A673 (cell line): ENCODE measurements around the gene CAVIN1. TPM values are rescaled to one million over a fixed set of nuclear protein-coding genes. Genes with fewer than 3 reads are reported as not detected.

Source experiments
- BruUV-seq: library from RNA; stranded (reverse); fragments of 400-500 nt; replicated peaks from 2 replicates; lab custom pipeline; 2021; lab: Mats Ljungman, UMichigan
- CTCF ChIA-PET: fragments of 300-600 bp; sonication (Branson Sonifier 250); formaldehyde crosslinking; loops from one replicate; lab custom pipeline; 2022; ENCODE audit warnings: antibody characterized with exemption; lab: Charles Lee
- POLR2A ChIA-PET: fragments of 300-600 bp; sonication (Branson Sonifier 250); formaldehyde crosslinking; loops from one replicate; lab custom pipeline; 2022; ENCODE audit warnings: antibody characterized with exemption; ENCODE audit not compliant: low non-redundant PET; lab: Charles Lee
- DNase-seq: peaks from one replicate; pipeline ENCODE4 v3.0.0-alpha.2; 2015; ENCODE audit warnings: low spot score
- H3K27ac ChIP-seq: fragments of 200-600 bp; sonication (generic); 2 replicates; pipeline ENCODE4 v1.5.1; 2016; ENCODE audit warnings: mixed run types, low read depth, mild to moderate bottlenecking, mixed read lengths, antibody characterized with exemption, low read length; ENCODE audit not compliant: poor library complexity, severe bottlenecking
- H3K27me3 ChIP-seq: fragments of 200-600 bp; sonication (generic); replicated peaks from 2 replicates; pipeline ENCODE4 v1.6.1; 2017; ENCODE audit warnings: mixed run types, low read depth, mild to moderate bottlenecking, mixed read lengths, antibody characterized with exemption, low read length; ENCODE audit not compliant: insufficient read depth, poor library complexity
- H3K36me3 ChIP-seq: fragments of 200-600 bp; sonication (generic); 2 replicates; pipeline ENCODE4 v1.6.1; 2016; ENCODE audit warnings: mixed run types, mild to moderate bottlenecking, mixed read lengths, antibody characterized with exemption, low read length; ENCODE audit not compliant: insufficient read depth, poor library complexity, severe bottlenecking
- H3K4me1 ChIP-seq: fragments of 200-600 bp; sonication (generic); 2 replicates; pipeline ENCODE4 v1.6.1; 2017; ENCODE audit warnings: mixed run types, mild to moderate bottlenecking, mixed read lengths, antibody characterized with exemption, low read length; ENCODE audit not compliant: insufficient read depth, poor library complexity, severe bottlenecking
- H3K4me3 ChIP-seq: fragments of 200-600 bp; sonication (generic); 2 replicates; pipeline ENCODE4 v1.5.1; 2016; ENCODE audit warnings: low read depth, mixed run types, mild to moderate bottlenecking, mixed read lengths, low read length; ENCODE audit not compliant: poor library complexity, severe bottlenecking
- H3K9me3 ChIP-seq: fragments of 200-600 bp; sonication (generic); 2 replicates; pipeline ENCODE4 v1.6.1; 2016; ENCODE audit warnings: mixed run types, low read depth, mild to moderate bottlenecking, mixed read lengths, antibody characterized with exemption, low read length; ENCODE audit not compliant: poor library complexity, severe bottlenecking
- EZH2 ChIP-seq: fragments of 200-600 bp; sonication (generic); IDR thresholded peaks from 2 replicates; pipeline ENCODE4 v1.6.1; 2017; ENCODE audit warnings: borderline replicate concordance, low read depth, mild to moderate bottlenecking, mixed read lengths, antibody characterized with exemption, low read length; ENCODE audit not compliant: poor library complexity, severe bottlenecking
- intact Hi-C: fragments of 100-400 bp; cut with micrococcal nuclease; formaldehyde crosslinking; loops from one replicate; pipeline ENCODE4 v1.10.0; 2022; ENCODE audit not compliant: unreplicated experiment
- total RNA-seq: library from RNA; stranded (reverse); gene quantifications from 2 replicates; pipeline ENCODE4 v1.2.3, GENCODE V29; 2021
- TF ChIP-seq, protein P1 (sequence below): fragments of 300-800, 200-600 bp; sonication (generic); conservative IDR thresholded peaks from 2 replicates; pipeline ENCODE4 v1.5.1; 2017; ENCODE audit warnings: low read depth, mild to moderate bottlenecking, antibody characterized with exemption, low read length, moderate library complexity, mixed read lengths

Gene CAVIN1
- total RNA-seq, 1 experiment from 2014 or later, result 19.9 TPM

GRCh38 chr17:42460371-42460770 is 37.3 kb upstream of the CAVIN1 start:
- DNase-seq, result no peak
- POLR2A ChIA-PET, result interaction anchor here (0.6 kb wide), 1 partner anchor 1547 kb away, joined by 10 read pairs; no protein-coding TSS in a partner anchor
- H3K27me3 ChIP-seq, result no peaks in the 10 kb centered on the region
- CTCF ChIA-PET, result no interaction called here
- peak overlapping the region; percentile 30 for H3K27ac ChIP-seq
- intact Hi-C loops, result no loop called here
- H3K36me3 ChIP-seq, result peaks cover 4% of the 10 kb centered on the region
- TF ChIP-seq EZH2, result no peak
- TF ChIP-seq, protein P1, sequence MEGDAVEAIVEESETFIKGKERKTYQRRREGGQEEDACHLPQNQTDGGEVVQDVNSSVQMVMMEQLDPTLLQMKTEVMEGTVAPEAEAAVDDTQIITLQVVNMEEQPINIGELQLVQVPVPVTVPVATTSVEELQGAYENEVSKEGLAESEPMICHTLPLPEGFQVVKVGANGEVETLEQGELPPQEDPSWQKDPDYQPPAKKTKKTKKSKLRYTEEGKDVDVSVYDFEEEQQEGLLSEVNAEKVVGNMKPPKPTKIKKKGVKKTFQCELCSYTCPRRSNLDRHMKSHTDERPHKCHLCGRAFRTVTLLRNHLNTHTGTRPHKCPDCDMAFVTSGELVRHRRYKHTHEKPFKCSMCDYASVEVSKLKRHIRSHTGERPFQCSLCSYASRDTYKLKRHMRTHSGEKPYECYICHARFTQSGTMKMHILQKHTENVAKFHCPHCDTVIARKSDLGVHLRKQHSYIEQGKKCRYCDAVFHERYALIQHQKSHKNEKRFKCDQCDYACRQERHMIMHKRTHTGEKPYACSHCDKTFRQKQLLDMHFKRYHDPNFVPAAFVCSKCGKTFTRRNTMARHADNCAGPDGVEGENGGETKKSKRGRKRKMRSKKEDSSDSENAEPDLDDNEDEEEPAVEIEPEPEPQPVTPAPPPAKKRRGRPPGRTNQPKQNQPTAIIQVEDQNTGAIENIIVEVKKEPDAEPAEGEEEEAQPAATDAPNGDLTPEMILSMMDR, result no peak
- peaks cover 17% of the 10 kb centered on the region for H3K4me1 ChIP-seq
- no TSS peak for BruUV-seq
- no peaks in the 10 kb centered on the region for H3K9me3 ChIP-seq
- peak overlapping the region; percentile 59 for H3K4me3 ChIP-seq

- peak overlapping the region; percentile 59 for H3K4me3 ChIP-seq
- TF ChIP-seq, protein P1, result no peak
- TF ChIP-seq EZH2, result no peak
- DNase-seq, result no peak
- H3K9me3 ChIP-seq, result no peaks in the 10 kb centered on the region
- ChIA-PET POLR2A (interaction anchor here (0.6 kb wide), 1 partner anchor 1547 kb away, joined by 10 read pairs; no protein-coding TSS in a partner anchor), CTCF (no interaction called here)
- H3K27ac ChIP-seq, result peak overlapping the region; percentile 30
- H3K36me3 ChIP-seq, result peaks cover 4% of the 10 kb centered on the region
- no TSS peak for BruUV-seq
- no peaks in the 10 kb centered on the region for H3K27me3 ChIP-seq
- H3K4me1 ChIP-seq, result peaks cover 17% of the 10 kb centered on the region
- intact Hi-C loops, result no loop called here
These were observed 36.8 kb upstream of the CAVIN1 start for GRCh38 chr17:42459801-42460281.

DNA sequence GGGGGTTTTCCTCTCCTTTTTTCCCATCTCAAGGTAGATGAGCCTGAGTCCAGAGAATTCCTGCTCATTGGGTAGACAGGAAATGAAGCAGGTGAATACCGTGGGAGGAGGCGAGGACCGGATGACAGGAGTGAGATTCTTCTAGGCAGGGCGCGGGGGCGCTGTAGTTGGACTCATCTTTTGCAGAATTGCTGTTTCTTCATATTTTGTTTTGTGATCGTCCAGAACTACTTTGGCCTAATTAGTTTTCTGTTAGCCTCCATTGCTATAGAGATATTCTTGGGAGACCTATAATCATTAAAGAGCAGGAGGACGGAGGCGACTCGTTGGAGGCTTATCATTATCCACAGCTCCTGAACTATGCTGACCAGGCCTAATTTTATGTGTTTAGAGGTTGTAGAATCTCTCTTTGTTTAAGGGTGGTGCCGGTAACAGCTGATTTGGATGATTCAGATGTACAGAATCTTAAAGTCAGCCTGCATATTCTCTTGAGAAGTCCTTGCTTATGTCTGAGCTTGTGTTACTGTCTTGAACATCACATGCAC is 36.3 kb upstream of the CAVIN1 start:
- ChIA-PET CTCF (no interaction called here), POLR2A (no interaction called here)
- H3K36me3 ChIP-seq, result peaks cover 4% of the 10 kb centered on the region
- no peak for TF ChIP-seq EZH2
- TF ChIP-seq, protein P1, result peak; percentile 43
- intact Hi-C loops, result no loop called here
- H3K4me3 ChIP-seq, result peak overlapping the region; percentile 59
- no peaks in the 10 kb centered on the region for H3K27me3 ChIP-seq
- H3K4me1 ChIP-seq, result peaks cover 17% of the 10 kb centered on the region
- peak; percentile 37 for DNase-seq
- no peaks in the 10 kb centered on the region for H3K9me3 ChIP-seq
- BruUV-seq, result no TSS peak
- H3K27ac ChIP-seq, result peak overlapping the region; percentile 74
